Activated T-cell treated with anti-CD3 and anti-CD28 coated beads for 24 hours (primary cell): ENCODE results near the gene ABCA2.

Source experiments
- DNase-seq: peaks from one replicate; pipeline ENCODE4 v3.0.0-alpha.2; 2020; ENCODE audit warnings: low read depth

Gene ABCA2

DNA sequence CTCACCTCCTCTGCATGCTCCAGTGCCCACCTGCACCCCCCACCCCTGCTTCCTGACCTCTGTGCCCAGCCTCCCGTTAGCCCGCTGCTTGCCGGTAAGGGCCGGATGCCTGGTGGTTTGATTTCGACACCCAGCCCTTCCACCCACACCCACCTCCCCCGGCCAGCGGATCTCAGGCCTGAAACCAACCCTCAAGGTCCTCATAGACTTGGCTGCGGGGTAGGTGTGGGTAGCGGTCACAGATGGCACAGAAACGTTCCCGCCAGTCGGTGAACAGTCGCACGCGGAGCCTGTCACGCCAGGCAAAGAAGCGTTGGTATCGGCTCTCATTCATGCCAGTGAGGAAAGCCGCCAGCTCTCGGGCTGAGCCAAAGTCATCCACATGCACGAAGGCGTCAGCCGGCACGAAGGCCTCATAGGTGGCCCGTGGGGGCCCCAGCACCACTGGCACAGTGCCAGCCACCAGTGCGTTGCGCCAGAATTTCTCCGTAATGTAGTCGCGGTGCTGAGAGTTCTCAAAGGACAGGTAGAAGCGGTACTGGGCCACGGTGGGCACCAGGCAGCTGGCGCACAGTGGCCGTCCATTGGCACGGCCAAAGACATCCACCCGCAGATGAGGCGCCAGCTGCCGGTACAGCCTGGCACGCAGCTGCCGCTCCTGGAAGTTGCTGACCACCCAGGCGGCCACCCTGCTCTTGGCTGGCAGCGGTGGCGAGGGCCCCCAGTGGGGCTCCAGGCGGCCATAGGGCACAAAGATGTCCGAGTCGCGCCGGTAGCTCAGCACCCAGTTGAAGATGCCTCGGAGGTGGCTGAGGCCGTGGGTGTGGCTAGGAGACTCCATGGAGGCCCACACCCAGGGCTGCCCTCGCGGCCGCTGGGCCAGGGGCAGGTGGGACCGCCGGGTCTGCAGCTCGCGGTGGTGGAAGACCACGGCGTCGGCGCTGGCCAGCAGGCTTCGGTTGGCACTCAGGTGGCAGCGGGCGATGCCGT lies 2.8 kb upstream of the ABCA2 start:
- no peak for DNase-seq

DNA sequence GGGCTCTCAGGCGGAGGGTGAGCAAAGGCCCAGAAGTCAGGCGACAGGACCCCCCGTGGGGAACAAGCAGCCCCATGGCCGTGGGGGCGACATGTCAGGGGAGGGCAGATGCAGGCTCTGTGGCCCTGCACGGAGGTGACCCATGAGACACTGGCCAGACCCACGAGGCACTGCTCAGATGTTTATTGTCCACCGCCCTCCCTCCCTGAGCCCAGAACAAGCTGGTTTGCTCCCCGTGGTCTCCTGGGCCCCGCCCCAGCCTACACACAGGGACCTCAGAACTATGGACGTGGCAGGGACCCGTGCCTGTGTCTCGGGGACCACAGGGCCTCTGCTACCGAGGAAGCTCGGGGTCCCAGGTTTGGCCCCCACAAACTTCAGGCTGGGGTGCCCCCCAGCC lies 2.0 kb upstream of the ABCA2 start:
- no peak for DNase-seq

DNA sequence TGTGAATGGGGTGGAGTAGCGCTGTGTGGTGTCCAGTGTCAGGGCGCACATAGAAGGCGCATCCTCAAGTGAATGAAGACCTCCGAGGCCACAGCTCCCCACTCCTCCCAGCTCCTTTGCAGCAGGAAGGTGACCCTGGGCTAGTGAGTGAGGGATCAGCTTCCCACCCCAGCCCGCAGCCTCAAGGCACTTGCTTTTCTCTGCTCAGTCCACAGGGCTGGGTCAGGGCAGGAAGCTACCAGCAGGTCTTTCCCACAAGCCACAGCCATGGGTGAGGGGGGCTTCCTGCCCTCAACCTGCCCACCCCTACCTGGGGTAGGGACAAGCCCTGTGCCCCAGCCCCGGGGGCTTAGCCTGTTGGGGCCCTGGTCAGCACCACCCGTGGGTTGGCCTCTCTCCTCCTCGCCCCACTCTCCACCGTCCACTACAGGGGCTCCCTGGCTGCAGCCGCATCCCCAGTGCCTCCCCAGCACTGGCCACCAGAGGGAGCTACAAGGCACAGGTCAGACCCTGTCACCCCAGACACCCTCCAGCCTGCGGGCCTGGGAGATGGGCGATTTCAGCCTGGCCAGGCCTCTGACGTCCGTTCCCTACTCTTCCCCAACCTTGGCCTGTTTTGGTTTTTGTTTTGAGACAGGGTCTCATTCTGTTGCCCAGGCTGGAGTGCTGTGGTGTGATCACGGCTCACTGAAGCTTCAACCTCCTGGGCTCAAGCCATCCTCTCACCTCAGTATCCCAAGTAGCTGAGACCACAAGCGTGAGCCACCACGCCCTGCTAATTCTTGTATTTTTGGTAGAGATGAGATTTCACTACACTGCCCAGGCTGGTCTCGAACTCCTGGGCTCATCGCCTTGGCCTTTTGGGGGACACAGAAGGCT lies 1.3 kb upstream of the ABCA2 start:
- peak; percentile 60 for DNase-seq

DNA sequence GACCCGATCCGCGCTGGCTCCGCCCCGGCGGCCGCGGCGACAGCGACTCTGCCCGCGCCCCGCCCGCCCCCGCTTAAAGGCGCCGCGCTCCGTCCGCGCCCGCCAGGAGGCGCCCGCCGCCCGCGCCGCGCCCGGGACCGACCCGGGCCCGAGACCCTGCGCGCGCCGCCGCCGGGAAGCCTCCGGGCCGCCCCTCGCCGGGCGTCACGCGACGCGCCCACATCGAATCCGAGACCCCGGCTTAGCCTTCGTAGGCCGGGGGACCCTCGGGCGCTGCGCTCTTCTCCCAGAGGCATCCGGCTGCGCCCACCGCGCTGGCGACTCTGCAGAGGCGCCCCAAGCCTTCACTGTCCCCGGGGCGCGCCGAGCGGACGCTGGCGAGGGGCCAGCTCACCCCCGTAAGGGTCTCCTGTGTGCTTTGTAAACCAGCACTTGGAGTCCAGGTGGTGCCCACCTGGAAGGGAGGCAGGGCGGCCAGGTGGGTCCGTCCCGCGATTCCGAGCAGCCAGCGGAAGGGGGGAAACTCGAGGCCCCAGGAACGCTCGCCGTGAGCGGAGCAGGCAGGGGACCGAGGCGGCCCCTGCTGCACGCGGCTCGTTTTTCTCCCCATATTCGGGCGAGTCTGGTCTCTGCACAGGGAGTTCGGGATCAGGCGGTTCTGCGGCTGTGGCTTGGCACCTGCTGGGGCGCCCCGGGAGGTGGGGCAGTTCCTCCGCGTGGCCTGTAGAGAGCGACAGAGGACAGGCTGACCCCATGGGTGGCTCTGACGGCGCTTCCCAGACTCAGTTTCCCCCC lies 423 bp upstream of the ABCA2 start:
- peak; percentile 51 for DNase-seq

DNA sequence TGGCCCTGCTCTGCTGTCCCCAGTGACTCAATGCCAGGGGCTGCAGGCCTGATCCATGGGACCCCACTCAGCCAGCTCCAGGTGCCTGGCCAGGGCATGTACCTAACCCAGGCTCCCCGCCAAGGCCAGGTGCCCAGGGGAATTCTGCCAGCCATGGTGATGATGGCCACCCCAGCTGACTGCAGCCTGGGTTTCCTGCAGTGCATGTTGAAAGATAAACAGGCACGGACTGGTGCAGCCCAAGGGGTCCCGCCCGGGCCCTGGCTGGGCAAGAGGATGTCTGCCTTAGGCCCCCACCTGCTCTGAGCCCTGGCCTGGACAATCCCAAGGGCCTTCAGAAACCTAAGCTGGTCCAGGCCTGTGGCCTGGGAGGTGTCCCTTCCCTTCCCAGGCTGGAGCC lies 1.2 kb downstream of the ABCA2 start:
- no peak for DNase-seq

DNA sequence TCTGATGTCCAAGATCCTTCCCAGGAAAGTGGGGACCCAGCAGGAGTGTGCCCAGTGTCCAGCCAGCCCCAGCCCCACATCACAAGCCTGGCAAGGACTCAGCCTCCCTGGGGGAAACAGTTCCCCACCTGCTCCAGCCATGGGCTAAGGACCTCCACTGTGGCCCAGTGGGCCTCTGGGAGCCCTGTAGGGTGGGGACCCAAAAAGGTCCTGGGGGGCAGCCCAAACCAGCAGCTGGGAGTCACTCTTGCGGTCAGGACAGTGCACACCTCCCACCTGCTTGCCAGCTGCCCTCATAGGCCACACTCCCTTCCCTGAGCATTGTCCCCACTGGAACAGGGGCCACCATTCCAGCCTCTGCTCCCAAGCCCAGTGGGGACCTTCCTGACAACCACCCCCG lies 1.7 kb downstream of the ABCA2 start:
- DNase-seq = no peak

DNA sequence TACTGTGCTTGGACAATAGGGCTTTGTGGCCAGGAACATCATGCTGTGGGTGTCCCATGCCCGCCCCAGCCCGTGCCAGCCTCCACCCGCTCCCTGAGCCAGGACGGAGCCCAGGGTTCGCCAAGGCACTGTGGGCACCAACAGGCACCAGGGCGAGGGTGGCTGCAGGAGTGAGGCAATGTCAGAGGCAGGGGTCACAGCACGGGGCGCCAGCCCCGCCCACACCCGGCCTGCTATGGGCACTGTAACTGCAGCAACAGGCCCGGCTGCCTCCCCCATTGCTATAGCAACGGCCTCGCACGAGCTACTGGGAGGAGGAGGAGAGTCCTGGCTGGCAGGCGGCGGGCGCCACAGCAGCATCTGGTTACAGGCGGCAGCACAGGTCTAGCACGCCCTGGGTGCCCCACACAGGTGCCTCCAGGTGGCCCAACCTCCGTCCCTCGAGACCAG lies 2.5 kb downstream of the ABCA2 start:
- no peak for DNase-seq

DNA sequence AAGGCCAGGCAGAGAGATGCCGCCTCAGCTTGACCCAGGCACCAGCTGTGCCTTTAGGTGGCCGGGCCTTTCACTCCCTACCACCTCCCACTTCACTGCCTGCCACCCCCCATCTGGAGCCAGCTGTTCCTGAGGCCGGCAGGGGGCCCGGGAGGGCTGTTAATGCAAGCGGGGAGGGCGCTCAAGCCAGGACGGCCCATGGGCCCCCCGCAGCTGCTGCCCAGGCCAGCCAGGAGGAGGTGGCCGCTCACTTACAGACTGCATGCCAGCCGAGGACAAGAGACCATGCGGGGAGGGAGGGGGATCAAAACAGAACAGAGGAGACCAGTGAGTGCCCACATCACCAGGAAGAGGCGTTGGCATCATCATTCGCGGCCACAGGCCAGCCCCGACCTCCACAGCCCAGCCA lies 4.5 kb downstream of the ABCA2 start:
- DNase-seq = no peak

DNA sequence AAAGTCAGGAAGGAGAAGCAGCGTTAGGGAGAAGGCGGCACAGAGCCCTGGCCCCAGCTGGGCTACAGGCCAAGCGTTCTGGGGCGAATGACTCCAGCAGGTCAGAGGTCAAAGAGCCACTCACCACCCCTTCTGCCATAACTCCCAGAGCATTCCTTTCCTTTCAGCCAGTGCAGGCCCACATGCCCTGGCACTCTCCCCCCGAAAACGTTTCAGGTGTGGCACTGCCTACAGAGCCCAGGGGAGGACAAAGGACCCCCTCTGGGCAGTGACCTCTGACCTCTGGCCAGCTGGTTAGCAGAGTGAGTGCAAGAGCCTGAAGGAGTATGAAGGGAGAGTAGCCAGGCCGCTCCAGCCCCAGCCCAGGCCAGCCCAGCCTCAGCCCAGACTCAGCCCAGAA lies 4.9 kb downstream of the ABCA2 start:
- no peak for DNase-seq

DNA sequence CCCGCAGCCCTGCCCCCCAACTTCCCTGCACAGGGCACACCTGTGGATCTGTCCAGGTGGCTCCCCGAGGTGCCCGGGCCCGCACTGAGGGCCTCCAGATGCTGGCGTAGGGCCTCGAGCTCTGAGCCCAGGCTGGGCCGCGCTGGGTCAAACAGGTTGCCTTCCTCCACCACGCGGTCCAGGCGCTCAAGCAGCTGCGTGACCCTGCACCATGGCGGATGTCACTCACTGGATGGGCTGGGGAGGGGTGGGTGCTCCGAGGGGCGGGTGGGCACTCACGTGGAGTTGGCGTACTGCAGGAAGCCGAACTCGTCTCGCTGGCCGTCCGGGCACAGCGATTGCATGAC lies 5.4 kb downstream of the ABCA2 start:
- DNase-seq = no peak

DNA sequence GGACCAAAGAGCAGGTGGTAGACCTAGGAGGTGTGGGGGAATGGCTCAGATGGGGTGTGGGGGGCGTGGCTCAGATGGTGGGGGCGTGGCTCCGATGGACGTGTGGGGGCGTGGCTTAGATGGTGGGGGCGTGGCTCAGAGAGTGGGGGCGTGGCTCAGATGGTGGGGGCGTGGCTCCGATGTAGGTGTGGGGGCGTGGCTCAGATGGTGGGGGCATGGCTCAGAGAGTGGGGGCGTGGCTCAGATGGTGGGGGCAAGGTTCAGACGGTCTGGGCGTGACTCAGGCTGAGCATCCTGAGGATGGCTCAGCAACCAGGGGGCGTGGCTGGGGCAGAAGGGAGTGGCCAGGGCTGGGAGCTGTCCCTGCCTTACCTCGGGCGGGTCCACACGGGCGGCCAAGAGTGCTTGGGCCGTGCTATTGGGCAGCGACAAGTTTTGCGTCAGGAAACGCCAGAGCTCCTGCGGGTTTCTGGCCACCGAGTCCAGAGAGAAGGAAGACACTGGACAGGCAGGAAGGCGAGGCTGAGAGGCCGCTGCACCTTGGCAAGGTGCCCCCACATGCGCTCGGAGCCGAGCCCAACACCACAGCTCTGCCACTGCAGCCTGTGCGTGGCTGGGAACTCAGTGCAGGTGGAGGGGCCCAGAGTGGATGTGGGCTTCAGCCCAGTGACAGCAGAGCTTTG lies 5.9 kb downstream of the ABCA2 start:
- DNase-seq = peak; percentile 71

DNA sequence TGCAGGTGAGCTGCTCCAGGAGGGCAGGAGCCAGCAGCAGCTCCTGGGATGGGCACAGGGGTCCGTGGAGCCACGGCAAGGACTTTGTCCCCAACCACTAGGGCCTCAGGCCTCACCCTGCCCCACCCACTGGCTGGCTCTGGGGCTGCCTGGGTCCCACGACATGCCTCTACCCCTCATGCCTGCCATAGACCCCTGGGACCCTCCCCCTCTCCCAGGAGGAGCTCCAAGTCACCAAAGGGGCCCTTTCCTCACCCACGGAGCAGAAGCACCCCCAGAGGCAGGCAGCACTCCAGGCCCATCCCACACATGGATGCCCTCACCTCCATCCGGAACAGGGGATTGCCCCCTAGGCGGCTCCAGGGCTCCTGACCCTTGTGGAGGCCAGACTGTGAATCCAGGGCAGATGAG lies 6.5 kb downstream of the ABCA2 start:
- DNase-seq = no peak

DNA sequence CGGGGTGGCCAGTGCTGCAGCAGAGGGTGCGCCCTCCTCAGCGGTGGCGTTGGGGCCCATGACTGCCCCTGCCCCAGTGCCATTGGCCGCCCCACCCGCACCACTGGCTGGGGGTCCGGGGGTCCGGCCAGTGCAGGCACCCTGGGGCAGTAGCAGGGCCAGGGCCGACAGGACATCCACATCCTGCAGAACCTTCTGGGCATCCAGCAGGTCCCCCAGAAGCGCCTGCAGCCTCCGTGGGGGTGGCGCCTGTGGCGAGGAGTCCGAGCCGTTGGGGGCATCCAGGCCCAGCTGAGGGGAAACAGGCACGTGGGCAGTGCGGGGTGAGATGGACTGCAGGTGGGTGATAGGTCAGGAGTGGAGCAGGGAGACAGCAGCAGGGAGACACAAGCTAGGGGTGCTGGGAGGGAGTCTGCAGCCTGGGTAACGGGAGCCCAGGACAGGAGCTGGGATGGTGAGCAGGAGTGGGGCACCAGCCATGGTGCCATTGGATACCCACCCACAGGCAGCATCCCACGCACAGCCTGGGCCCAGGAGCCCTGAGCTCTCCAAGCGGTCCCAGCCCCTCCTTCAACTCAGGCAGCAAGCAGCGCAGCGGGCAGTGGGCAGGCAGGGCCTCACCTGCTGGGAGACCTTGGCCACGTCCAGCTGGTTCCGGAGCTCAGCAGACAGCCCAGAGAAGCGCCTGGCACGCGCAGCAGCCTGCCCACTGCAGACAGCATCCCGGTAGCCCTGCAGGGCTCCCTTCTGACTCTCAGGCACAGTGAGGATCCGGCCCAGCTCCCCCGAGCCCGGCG lies 7.1 kb downstream of the ABCA2 start:
- no peak for DNase-seq

DNA sequence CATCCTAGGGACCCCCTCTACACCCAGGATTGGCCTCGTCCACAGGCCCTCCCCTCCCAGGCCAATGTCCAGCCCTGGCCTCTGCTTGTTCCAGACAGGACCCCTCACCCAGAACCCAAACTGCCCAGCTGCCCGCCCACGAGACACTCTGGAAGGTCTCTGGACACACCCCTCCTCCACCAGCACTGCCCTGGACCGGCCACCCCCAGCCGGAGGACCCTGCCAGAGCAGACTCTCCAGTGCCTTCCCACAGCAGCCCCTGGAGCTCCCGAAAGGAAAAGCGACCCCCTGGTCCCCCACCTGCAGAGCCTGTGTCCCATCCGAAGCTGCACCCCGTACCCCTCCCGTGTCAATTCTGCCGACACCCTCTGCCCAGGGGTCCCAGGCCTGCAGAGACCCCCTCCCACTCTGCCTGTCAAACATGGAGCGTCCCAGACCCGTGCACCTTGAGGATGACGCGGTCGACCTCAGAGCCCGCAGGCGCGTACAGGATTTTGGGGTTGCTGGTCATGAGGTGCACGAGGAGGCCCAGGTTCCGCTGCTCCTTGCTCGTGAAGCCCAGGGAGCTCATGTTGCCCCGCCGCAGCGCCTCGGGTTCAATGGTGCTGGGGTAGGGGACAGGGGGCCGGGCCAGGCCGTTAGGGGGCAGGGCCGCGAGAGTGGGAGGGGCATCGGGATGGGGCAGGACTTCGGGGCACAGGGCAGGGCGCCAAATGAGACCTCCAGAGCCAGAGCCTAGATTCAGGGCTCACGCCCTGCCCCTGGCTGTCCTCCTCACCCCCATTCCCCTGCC lies 8.0 kb downstream of the ABCA2 start:
- DNase-seq = no peak

DNA sequence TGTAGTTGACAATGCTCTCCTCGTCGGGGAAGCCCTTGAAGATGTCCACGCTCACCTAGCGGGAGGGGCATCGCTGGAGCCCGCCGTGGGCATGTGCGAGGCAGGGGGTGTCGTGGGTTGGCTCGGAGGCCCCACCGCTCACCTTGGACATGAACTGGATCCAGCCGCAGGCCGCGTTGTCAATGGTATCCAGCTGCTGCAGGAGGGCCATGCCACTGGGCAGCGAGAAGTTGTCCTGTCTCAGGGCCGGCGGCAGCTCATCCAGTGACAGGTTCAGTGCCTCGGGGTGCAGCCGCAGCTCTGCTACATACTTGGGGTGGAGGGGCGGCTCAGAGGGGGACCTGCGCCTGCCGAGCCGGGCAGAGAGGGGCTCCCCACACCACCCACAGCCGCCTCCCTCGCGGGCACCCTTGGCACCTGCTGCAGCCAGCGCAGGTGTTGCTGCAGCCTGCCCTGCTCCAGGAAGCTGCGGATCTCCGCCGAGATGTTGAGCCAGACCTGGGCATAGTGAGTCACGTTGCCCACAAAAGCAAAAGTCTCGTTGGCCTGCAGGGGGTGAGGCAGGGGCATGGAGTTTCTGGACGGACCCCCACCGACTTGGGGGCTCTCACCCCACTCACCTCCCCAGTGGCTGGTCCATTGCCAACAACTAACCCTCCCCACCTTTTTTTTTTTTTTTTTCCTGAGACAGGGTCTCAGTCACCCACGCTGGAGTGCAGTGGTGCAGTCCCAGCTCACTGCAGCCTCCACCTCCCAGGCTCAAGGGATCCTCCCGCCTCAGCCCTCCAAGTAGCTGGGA lies 9.1 kb downstream of the ABCA2 start:
- no peak for DNase-seq

DNA sequence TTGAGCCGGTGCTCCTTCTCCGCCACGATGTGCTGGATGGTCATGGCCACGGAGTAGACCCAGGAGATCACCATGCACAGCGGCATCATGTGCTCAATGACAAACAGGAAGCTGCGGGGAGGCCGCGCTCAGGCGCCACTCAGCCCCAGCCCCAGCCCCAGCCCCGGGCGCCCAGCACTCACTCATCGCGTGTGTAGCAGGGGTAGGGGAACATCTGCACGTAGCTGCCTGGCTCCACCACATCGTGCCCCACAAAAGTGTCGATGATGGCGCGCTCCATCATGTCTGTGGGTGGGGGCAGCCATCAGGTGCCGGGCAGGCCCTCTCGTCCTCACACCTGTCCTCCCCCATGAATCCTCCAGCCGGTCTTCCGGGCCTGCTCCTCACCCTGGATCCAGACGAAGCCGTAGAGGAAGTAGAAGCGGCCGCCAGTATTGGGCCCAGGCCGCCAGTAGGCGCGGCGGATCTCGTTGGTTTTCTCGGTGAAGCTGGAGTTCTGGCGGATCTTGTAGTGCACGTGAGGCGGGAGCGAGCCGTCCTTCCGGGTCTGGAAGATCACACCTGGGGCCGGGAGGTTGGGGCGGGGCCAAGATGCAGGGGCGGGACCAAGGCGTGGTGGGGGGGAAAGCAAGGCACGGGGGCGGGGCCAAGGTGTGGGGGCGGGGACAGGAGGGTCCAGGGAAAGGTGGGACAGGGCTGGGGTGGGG lies 10.1 kb downstream of the ABCA2 start:
- DNase-seq = no peak

DNA sequence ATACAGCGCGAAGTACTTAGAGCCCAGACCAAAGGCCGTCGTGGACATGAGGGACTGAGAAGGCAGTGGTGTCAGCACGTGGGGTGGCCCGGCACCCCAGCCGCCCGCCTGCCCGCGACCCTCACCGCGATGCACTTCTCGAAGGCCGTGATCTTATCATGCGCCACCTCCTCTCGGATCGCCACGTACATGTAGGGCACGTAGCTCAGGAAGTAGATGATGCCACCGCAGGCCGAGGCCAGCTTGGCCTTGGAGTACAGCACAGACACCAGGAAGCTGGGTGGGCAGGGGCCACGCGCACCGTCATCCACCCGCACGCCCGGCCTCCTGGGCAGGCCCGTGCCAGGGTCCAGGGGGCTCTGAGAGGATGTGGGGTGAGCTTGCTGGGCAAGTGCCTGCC lies 11.0 kb downstream of the ABCA2 start:
- no peak for DNase-seq

DNA sequence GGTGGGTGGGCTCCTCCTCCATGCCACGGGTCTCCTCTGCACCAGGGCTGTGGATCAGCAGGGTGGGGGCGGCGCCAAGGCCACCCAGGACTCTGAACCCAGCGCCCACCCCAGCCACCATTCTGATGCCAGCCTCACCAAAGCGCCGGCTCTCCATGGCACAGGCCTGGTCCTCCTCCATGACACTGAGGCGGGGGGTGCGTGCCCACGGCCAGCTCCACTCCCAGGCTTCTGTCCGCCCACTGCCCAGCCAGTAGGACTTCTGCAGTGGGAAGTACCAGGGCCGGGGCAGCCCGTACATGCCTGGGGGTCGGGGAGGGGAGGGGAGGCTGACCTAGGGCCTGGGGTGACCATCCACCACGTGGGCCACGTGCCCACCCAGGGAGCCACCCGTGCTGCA lies 11.6 kb downstream of the ABCA2 start:
- no peak for DNase-seq
